ENCODE measurements around the gene MYH15.

DNA sequence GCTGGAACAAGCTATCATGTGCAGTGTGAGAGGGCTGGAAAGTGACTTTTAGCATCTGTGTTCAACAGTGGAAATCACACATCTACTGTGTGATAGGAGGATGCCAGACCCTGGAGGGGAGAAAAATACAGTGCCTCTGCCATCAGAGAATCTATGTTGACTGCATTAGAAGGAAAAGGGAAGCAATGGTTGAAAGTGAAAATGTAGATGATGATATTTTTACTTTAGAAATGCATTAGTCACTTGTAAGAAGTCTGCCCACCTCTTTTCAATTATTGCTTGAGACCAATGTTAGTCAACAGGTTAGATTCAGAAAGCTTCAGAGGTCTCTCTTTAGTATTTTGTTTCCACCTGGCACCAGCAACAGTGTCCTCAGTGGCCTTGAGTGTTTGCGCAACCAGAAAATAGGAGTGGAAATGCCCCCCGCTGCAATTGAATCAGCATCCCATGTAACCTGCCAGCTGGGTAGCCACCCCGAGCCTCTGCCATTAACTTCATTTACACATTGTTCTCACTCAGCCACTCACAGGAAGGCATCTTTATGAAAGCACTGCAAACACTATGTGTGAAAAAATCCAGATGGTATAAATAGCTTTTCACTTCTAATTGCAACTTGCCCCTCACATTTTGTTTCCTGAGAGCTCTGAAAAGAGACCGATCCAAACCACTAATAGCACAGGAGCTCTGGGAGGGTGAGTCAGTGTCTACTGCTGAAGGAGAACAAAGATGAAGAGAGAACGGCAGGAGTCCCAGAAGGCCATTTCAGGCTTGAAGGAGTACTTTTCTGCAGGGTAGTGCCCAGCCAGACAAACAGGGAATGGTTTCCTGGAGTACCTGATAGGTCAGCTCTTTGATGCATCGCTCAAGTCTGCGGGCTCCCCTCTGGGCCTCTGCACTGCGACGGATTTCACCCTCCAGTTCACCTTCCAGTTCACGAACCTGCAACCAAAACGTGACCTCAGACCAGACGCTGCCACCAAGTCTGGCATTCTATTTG is 122.0 kb downstream of the MYH15 start:
- TF ChIP-seq, protein P1, sequence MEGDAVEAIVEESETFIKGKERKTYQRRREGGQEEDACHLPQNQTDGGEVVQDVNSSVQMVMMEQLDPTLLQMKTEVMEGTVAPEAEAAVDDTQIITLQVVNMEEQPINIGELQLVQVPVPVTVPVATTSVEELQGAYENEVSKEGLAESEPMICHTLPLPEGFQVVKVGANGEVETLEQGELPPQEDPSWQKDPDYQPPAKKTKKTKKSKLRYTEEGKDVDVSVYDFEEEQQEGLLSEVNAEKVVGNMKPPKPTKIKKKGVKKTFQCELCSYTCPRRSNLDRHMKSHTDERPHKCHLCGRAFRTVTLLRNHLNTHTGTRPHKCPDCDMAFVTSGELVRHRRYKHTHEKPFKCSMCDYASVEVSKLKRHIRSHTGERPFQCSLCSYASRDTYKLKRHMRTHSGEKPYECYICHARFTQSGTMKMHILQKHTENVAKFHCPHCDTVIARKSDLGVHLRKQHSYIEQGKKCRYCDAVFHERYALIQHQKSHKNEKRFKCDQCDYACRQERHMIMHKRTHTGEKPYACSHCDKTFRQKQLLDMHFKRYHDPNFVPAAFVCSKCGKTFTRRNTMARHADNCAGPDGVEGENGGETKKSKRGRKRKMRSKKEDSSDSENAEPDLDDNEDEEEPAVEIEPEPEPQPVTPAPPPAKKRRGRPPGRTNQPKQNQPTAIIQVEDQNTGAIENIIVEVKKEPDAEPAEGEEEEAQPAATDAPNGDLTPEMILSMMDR (IDR thresholded peaks at IDR 0.05) = no peak
- no peak for TF ChIP-seq POLR2AphosphoS5 (IDR thresholded peaks at IDR 0.05)
- TF ChIP-seq POLR2A (IDR thresholded peaks at IDR 0.05) = no peak

All from upper lobe of left lung (tissue), 4 donors.